B cell (primary cell): ENCODE data around the gene PLA2G4E. TPM values are rescaled to one million over a fixed set of nuclear protein-coding genes. Genes with fewer than 3 reads are reported as not detected.

Experiments
- ATAC-seq: fragments of 200-7000 bp; cut with Tn5 transposase; one replicate; pipeline ENCODE4 v1.10.0; 2021; ENCODE audit warnings: low read depth, mild to moderate bottlenecking, moderate number of reproducible peaks, moderate library complexity
- CTCF ChIA-PET: fragments of 350-600 bp; sonication (Branson Sonifier 250); formaldehyde crosslinking; loops from one replicate; lab custom pipeline; 2021; ENCODE audit warnings: antibody characterized with exemption, inconsistent platforms; lab: Charles Lee
- POLR2A ChIA-PET: fragments of 350-600 bp; sonication (Branson Sonifier 250); formaldehyde crosslinking; loops from one replicate; lab custom pipeline; 2021; ENCODE audit warnings: antibody characterized with exemption; lab: Charles Lee
- DNase-seq: peaks from one replicate; pipeline ENCODE4 v3.0.0; 2013
- H2AFZ ChIP-seq: 2 replicates; pipeline ENCODE4 v1.6.1; 2012; ENCODE audit warnings: mild to moderate bottlenecking, low read depth, low read length; ENCODE audit not compliant: insufficient read depth, poor library complexity, severe bottlenecking
- H3K27ac ChIP-seq, 2 donors: 1 replicate in 1 of 2; 2 replicates in 1 of 2; pipeline ENCODE4 v1.5.1; 2012 to 2013; ENCODE audit warnings: low read length in 2 of 2, mild to moderate bottlenecking in 2 of 2, moderate library complexity in 1 of 2
- H3K27me3 ChIP-seq, 4 experiments: fragments of 200-600 bp in 1 of 4; sonication (generic) in 1 of 4; replicated peaks in 1 of 4; 1 replicate in 2 of 4; 2 replicates in 2 of 4; pipeline versions ENCODE4 v1.6.1 to v1.7.0; 2013 to 2016; ENCODE audit warnings: low read length in 3 of 4, mild to moderate bottlenecking in 2 of 4, mixed read lengths in 1 of 4, moderate library complexity in 1 of 4; ENCODE audit not compliant: insufficient read depth in 4 of 4, control insufficient read depth in 3 of 4; ENCODE audit errors: control extremely low read depth in 1 of 4
- H3K36me3 ChIP-seq, 2 experiments: replicated peaks in 1 of 2; 1 replicate in 1 of 2; 2 replicates in 1 of 2; pipeline versions ENCODE4 v1.6.1 to v1.7.1; 2013; ENCODE audit warnings: low read length in 1 of 2; ENCODE audit not compliant: insufficient read depth in 2 of 2, control insufficient read depth in 1 of 2; ENCODE audit errors: control extremely low read depth in 1 of 2, extremely low read depth in 1 of 2
- H3K4me1 ChIP-seq, 2 donors: fragments of 200-600 bp in 1 of 2; sonication (generic) in 1 of 2; 1 replicate in 1 of 2; 2 replicates in 1 of 2; pipeline versions ENCODE4 v1.5.1 to v1.6.1; 2013 to 2017; ENCODE audit warnings: low read length in 2 of 2; ENCODE audit not compliant: control insufficient read depth in 2 of 2, insufficient read depth in 2 of 2
- H3K4me2 ChIP-seq: replicated peaks from 2 replicates; pipeline ENCODE3; 2012; ENCODE audit warnings: mild to moderate bottlenecking, low read depth, low read length; ENCODE audit not compliant: poor library complexity, severe bottlenecking
- H3K4me3 ChIP-seq, 5 experiments: fragments of 200-600 bp in 1 of 5; sonication (generic) in 1 of 5; 1 replicate in 3 of 5; 2 replicates in 2 of 5; pipeline versions ENCODE4 v1.5.1 to v1.7.0; 2011 to 2016; ENCODE audit warnings: low read length in 4 of 5, mild to moderate bottlenecking in 4 of 5, low read depth in 2 of 5, control low read depth in 1 of 5, moderate library complexity in 1 of 5; ENCODE audit not compliant: insufficient read depth in 1 of 5; ENCODE audit errors: control extremely low read depth in 1 of 5, extremely low read depth in 1 of 5
- H3K79me2 ChIP-seq: fragments of 200-600 bp; sonication (generic); one replicate; pipeline ENCODE4 v1.6.0; 2016; ENCODE audit warnings: low read length; ENCODE audit not compliant: control insufficient read depth, insufficient read depth
- H3K9ac ChIP-seq: fragments of 200-600 bp; sonication (generic); 2 replicates; pipeline ENCODE4 v1.6.1; 2017; ENCODE audit warnings: mild to moderate bottlenecking, low read length, moderate library complexity
- H3K9me3 ChIP-seq, 3 donors: one replicate each; pipeline versions ENCODE4 v1.6.1 to v1.7.1; 2013; ENCODE audit warnings: low read length in 2 of 3; ENCODE audit not compliant: control insufficient read depth in 2 of 3, insufficient read depth in 1 of 3; ENCODE audit errors: control extremely low read depth in 1 of 3
- H4K20me1 ChIP-seq: 2 replicates; pipeline ENCODE4 v1.6.0; 2012; ENCODE audit warnings: mild to moderate bottlenecking, low read length; ENCODE audit not compliant: insufficient read depth, control insufficient read depth, poor library complexity, severe bottlenecking
- H3K27ac Mint-ChIP-seq: one replicate; pipeline ENCODE4 v1.8.0; 2021; ENCODE audit warnings: mixed read lengths
- H3K27me3 Mint-ChIP-seq: one replicate; pipeline ENCODE4 v1.8.0; 2021; ENCODE audit warnings: mixed read lengths
- H3K4me1 Mint-ChIP-seq: one replicate; pipeline ENCODE4 v1.8.0; 2021; ENCODE audit warnings: mixed read lengths
- H3K4me3 Mint-ChIP-seq: one replicate; pipeline ENCODE4 v1.8.0; 2021; ENCODE audit warnings: mixed read lengths
- H3K9me3 Mint-ChIP-seq: one replicate; pipeline ENCODE4 v1.8.0; 2022; ENCODE audit warnings: mixed read lengths; ENCODE audit not compliant: insufficient read depth
- EZH2 ChIP-seq: IDR thresholded peaks from 2 replicates; pipeline ENCODE4 v1.6.1; 2012; ENCODE audit warnings: borderline replicate concordance, low read depth, mild to moderate bottlenecking, moderate library complexity, low read length; ENCODE audit not compliant: insufficient read depth, poor library complexity, severe bottlenecking
- WGBS: methylation state at CpG from one replicate; pipeline ENCODE4 v1.1.5; 2013; ENCODE audit warnings: missing lambda C conversion rate; ENCODE audit not compliant: insufficient coverage; 5-methylcytosine and 5-hydroxymethylcytosine counted together
- intact Hi-C: fragments of 100-400 bp; cut with micrococcal nuclease; formaldehyde crosslinking; loops from one replicate; pipeline ENCODE4 v1.10.0; 2022
- polyA plus RNA-seq: library from polyadenylated mRNA; depleted of rRNA; stranded (reverse); fragments of >200 nt; gene quantifications from 2 replicates; pipeline ENCODE4 v1.2.3, GENCODE V29; 2012
- total RNA-seq, 2 donors: library from RNA; stranded (reverse); fragments of 120-200 nt in 1 of 2; gene quantifications; 1 replicate in 1 of 2; 2 replicates in 1 of 2; pipeline versions ENCODE4 v1.2.3 to v1.2.4, GENCODE V29; 2013 to 2022
- TF ChIP-seq, protein P1 (sequence below): fragments of 200-600 bp; IDR thresholded peaks from one replicate; pipeline ENCODE4 v1.8.0; 2022; ENCODE audit warnings: antibody characterized with exemption, mild to moderate bottlenecking

PLA2G4E gene
- total and polyA plus RNA-seq, 2 donors (not counting 1 experiment from before 2014, with no cell fraction given): not detected

DNA sequence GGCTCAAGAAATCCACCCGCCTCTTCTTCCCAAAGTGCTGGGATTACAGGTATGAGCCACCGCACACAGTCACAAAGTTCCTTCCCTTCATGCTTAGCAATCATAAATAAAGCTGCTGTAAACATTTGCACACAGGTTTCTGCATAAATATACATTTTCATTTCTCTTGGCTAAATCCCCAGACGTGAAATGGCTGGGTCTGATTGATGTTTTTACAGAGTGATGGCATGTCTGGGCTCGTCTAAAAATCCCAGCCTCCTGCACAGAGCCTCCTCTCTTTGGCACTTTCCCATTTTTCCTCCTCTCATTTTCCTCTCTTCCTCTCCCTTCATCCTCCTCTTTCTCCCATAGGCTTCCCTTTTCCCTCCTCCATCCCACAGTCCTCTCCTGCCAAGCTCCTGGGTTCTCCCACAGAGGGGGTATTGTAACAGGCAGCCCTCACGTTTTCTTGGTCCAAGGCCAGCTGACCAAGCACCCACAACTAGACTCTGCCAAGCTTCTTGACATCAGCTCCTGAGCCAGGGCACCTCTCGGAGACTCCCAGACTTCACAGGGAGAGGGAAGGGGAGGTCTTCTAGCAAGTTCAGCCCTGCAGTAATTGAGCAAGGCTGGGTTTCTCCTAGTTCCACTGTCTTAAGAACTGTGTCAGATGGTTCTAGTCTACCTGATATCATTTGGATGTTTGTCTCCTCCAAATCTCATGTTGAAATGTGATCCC lies 10.5 kb upstream of the PLA2G4E start:
- Mint-ChIP-seq H3K4me1 (peaks cover 28% of the 10 kb centered on the region), H3K9me3 (no peaks in the 10 kb centered on the region), H3K27ac (no peak overlapping the region), H3K27me3 (peaks cover 7% of the 10 kb centered on the region), H3K4me3 (no peak overlapping the region)
- Histone ChIP-seq H3K9me3 (peaks cover 0 to 12% (median 0%) of the 10 kb centered on the region in 3 donors), H4K20me1 (no peaks in the 10 kb centered on the region), H3K36me3 (no peaks in the 10 kb centered on the region), H3K9ac (no peak overlapping the region), H2AFZ (no peak overlapping the region), H3K4me3 (no peak overlapping the region), H3K79me2 (no peaks in the 10 kb centered on the region), H3K4me2 (no peak overlapping the region), H3K27me3 (no peaks in the 10 kb centered on the region), H3K27ac (no peak overlapping the region), H3K4me1 (peaks cover 15 to 26% of the 10 kb centered on the region in 2 donors)
- ATAC-seq (no peak), DNase-seq (no peak)
- 73% methylated on average over 2 of the region's 6 CpGs for WGBS
- POLR2A ChIA-PET: no interaction called here
- intact Hi-C loops: no loop called here
- TF ChIP-seq, protein P1, sequence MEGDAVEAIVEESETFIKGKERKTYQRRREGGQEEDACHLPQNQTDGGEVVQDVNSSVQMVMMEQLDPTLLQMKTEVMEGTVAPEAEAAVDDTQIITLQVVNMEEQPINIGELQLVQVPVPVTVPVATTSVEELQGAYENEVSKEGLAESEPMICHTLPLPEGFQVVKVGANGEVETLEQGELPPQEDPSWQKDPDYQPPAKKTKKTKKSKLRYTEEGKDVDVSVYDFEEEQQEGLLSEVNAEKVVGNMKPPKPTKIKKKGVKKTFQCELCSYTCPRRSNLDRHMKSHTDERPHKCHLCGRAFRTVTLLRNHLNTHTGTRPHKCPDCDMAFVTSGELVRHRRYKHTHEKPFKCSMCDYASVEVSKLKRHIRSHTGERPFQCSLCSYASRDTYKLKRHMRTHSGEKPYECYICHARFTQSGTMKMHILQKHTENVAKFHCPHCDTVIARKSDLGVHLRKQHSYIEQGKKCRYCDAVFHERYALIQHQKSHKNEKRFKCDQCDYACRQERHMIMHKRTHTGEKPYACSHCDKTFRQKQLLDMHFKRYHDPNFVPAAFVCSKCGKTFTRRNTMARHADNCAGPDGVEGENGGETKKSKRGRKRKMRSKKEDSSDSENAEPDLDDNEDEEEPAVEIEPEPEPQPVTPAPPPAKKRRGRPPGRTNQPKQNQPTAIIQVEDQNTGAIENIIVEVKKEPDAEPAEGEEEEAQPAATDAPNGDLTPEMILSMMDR: no peak
- TF ChIP-seq EZH2: no peak
- CTCF ChIA-PET: interaction anchor here (1.0 kb wide), 1 partner anchor 429 kb away, joined by 3 read pairs; no protein-coding TSS in a partner anchor

DNA sequence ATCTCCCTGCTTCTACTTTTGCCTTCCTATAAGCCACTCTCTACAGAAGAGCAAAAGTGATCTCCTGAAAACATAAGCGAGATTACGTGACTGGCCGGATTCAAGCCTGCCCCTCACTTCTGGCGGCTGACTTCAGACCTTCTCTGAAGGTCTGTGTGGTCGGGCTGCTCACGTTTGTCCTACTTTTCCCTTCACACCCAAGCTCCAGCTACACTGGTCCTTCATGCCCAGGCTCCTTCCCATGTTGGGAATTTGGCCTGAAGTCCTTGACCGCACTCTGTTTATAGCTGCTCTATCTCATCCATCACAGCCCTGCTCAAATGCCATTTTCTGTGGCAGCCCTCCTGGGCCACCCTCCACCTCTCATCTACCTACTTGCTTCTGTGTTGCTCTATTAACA lies 6.7 kb upstream of the PLA2G4E start:
- Mint-ChIP-seq H3K4me1 (peaks cover under 1% of the 10 kb centered on the region), H3K27ac (no peak overlapping the region), H3K27me3 (peaks cover 7% of the 10 kb centered on the region), H3K4me3 (no peak overlapping the region), H3K9me3 (no peaks in the 10 kb centered on the region)
- ATAC-seq (no peak), DNase-seq (no peak)
- POLR2A ChIA-PET: no interaction called here
- intact Hi-C loops: no loop called here
- H2AFZ ChIP-seq: no peak overlapping the region
- H3K79me2 ChIP-seq: no peaks in the 10 kb centered on the region
- no peak overlapping the region for H3K4me2 ChIP-seq
- H3K9me3 ChIP-seq: peaks cover 0 to 9% (median 0%) of the 10 kb centered on the region in 3 donors
- no peaks in the 10 kb centered on the region for H3K27me3 ChIP-seq
- 94% methylated on average over 6 of the region's 7 CpGs for WGBS
- no peaks in the 10 kb centered on the region for H3K4me1 ChIP-seq
- no peak overlapping the region for H3K9ac ChIP-seq
- no peak overlapping the region for H3K4me3 ChIP-seq
- H3K27ac ChIP-seq: no peak overlapping the region
- CTCF ChIA-PET: interaction anchor here (2.2 kb wide), 1 partner anchor 38 kb away, joined by 7 read pairs; no protein-coding TSS in a partner anchor
- TF ChIP-seq EZH2: no peak
- TF ChIP-seq, protein P1: no peak
- H4K20me1 ChIP-seq: no peaks in the 10 kb centered on the region
- no peaks in the 10 kb centered on the region for H3K36me3 ChIP-seq
